GM12878 (cell line): ENCODE measurements around the gene KATNA1. TPM values are rescaled to one million over a fixed set of nuclear protein-coding genes. Genes with fewer than 3 reads are reported as not detected.

Experiments
- ATF2 ChIP-seq: IDR thresholded peaks from 2 replicates; pipeline ENCODE4 v1.6.1; 2012; ENCODE audit warnings: low read length, inconsistent platforms
- BCL11A ChIP-seq: IDR thresholded peaks from 2 replicates; pipeline ENCODE4 v1.6.1; 2011; ENCODE audit warnings: low read depth, low read length
- CREM ChIP-seq: IDR thresholded peaks from 2 replicates; pipeline ENCODE4 v1.6.1; 2014; ENCODE audit warnings: antibody characterized with exemption, low read depth
- DPF2 ChIP-seq: fragments of 450-650 bp; IDR thresholded peaks from 2 replicates; pipeline ENCODE4 v1.6.1; 2017; ENCODE audit warnings: mild to moderate bottlenecking
- EED ChIP-seq: sonication (generic); IDR thresholded peaks from 2 replicates; pipeline ENCODE4 v1.6.1; 2016; ENCODE audit warnings: antibody characterized with exemption, low read depth
- ETV6 ChIP-seq, 2 experiments: fragments of 450-650 bp in 1 of 2; IDR thresholded peaks in 1 of 2; conservative IDR thresholded peaks in 1 of 2; 2 replicates each; pipeline ENCODE4 v1.6.1; 2014; ENCODE audit warnings: antibody characterized with exemption in 1 of 2, borderline replicate concordance in 1 of 2, low read depth in 1 of 2, mild to moderate bottlenecking in 1 of 2, moderate library complexity in 1 of 2
- FOXM1 ChIP-seq: IDR thresholded peaks from 2 replicates; pipeline ENCODE4 v1.6.1; 2012; ENCODE audit warnings: low read depth, mild to moderate bottlenecking, inconsistent platforms, low read length, moderate library complexity
- IKZF1 ChIP-seq: fragments of 450-650 bp; conservative IDR thresholded peaks from 2 replicates; pipeline ENCODE4 v1.6.1; 2017; ENCODE audit warnings: antibody characterized with exemption, mild to moderate bottlenecking
- IRF3 ChIP-seq: fragments of 450-650 bp; IDR thresholded peaks from 2 replicates; pipeline ENCODE4 v1.6.1; 2014; ENCODE audit warnings: mild to moderate bottlenecking
- MEF2A ChIP-seq: IDR thresholded peaks from 2 replicates; pipeline ENCODE4 v1.6.1; 2011; ENCODE audit warnings: low read depth, mild to moderate bottlenecking, low read length, moderate library complexity; ENCODE audit not compliant: insufficient read depth
- NFIC ChIP-seq: IDR thresholded peaks from 2 replicates; pipeline ENCODE4 v1.6.1; 2012; ENCODE audit warnings: low read depth, mild to moderate bottlenecking, inconsistent platforms, low read length, moderate library complexity
- NRF1 ChIP-seq: conservative IDR thresholded peaks from 2 replicates; pipeline ENCODE4 v1.6.1; 2011; ENCODE audit warnings: mild to moderate bottlenecking, low read depth, low read length, improper control_type of control experiment
- PAX5 ChIP-seq: IDR thresholded peaks from 2 replicates; pipeline ENCODE4 v1.6.1; 2011; ENCODE audit warnings: low read depth, low read length, borderline replicate concordance
- PML ChIP-seq: IDR thresholded peaks from 2 replicates; pipeline ENCODE4 v1.6.1; 2012; ENCODE audit warnings: low read length, inconsistent platforms
- POLR2AphosphoS5 ChIP-seq: IDR thresholded peaks from 2 replicates; pipeline ENCODE4 v1.6.1; 2011; ENCODE audit warnings: mild to moderate bottlenecking, low read length, inconsistent platforms
- RAD21 ChIP-seq: IDR thresholded peaks from 2 replicates; pipeline ENCODE4 v1.6.1; 2011; ENCODE audit warnings: mild to moderate bottlenecking, low read depth, low read length, moderate library complexity; ENCODE audit not compliant: insufficient read depth
- SUZ12 ChIP-seq: fragments of 200-600 bp; sonication (generic); IDR thresholded peaks from one replicate; pipeline ENCODE4 v1.6.1; 2018; ENCODE audit warnings: antibody characterized with exemption, mild to moderate bottlenecking; ENCODE audit not compliant: unreplicated experiment
- TCF3 ChIP-seq: IDR thresholded peaks from 2 replicates; pipeline ENCODE4 v1.6.1; 2012; ENCODE audit warnings: low read depth, mild to moderate bottlenecking, low read length, borderline replicate concordance; ENCODE audit not compliant: insufficient read depth
- ZBED1 ChIP-seq: IDR thresholded peaks from 2 replicates; pipeline ENCODE4 v1.6.1; 2016; ENCODE audit warnings: borderline replicate concordance
- ZBTB33 ChIP-seq: fragments of 450-650 bp; IDR thresholded peaks from 2 replicates; pipeline ENCODE4 v1.6.1; 2017; ENCODE audit warnings: mild to moderate bottlenecking
- ZBTB4 ChIP-seq: fragments of 450-650 bp; formaldehyde crosslinking; IDR thresholded peaks from 2 replicates; pipeline ENCODE4 v1.4.0; 2022; ENCODE audit warnings: mild to moderate bottlenecking, moderate library complexity
- ZNF622 ChIP-seq: fragments of 450-650 bp; IDR thresholded peaks from 2 replicates; pipeline ENCODE4 v1.6.1; 2017; ENCODE audit warnings: mild to moderate bottlenecking, inconsistent platforms
- polyA plus RNA-seq, 11 experiments: library from polyadenylated mRNA; depleted of rRNA in 4 of 11; unstranded in 6 of 11; stranded (reverse) in 5 of 11; fragments of >200 nt; fragmentation: Nextera tagmentation in 4 of 11; fragmentation: Illumina TruSeq in 1 of 11; extraction: Ambion mirVana in 4 of 11; extraction: Trizol in 1 of 11; gene quantifications; 1 replicate in 1 of 11; 2 replicates in 10 of 11; pipeline versions ENCODE4 v1.2.1 to v1.2.3, GENCODE V29; 2011 to 2016; ENCODE audit warnings: inconsistent platforms in 2 of 11, missing spikeins in 2 of 11, low read depth in 1 of 11
- total RNA-seq, 4 experiments: library from RNA; depleted of rRNA in 3 of 4; stranded (reverse); fragments of >200 nt in 3 of 4; fragmentation: Illumina TruSeq in 1 of 4; extraction: Trizol in 1 of 4; gene quantifications; 2 replicates each; pipeline versions ENCODE4 v1.2.1 to v1.2.3, GENCODE V29; 2013 to 2021

The KATNA1 gene
- total and polyA plus RNA-seq, 10 of the 15 experiments (the other 5 are each of a cell fraction or from before 2014, with no cell fraction given): 15.4 to 35.3 (median 25.1) TPM

DNA sequence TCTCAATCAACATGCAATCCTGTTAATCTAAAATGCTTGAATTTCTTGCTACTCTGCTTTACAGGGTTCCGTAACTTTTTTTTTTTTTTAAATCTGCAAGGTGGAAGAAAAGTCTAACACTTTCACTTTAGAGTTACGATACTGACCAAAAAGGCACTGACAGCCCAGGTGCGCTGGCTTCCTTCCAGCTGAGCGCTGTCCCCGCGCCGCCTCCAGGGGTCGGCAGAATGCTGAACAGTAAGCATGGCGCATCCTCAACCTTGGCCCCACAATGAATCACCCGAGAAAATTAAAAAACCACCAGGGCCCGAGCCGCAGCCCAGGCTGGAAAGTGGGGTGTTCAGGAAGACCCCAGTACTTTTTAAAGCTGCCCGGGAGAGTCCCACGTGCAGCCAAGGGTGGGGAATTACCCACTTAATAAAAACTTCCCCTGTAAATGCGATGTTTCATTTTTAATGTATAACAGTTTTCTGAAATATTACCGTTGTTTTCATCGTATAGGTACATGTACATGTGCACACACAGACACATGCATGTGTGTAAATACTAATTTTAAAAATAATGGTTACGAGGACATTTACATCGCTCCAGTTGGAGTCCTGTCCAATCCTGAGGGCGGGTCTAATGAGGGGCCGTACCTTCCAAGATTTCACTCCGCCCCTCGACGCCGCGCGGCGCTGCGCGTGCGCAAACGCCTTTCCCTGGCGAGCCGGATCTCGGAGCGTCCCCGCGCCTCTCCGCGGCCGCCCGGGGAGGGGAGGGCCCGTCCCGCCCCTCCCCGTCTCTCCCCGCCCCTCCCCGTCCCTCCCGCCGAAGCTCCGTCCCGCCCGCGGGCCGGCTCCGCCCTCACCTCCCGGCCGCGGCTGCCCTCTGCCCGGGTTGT lies 82.7 kb downstream of the KATNA1 start, which contains the start of gene GINM1 (continued):
- TF ChIP-seq IRF3 (no peak), ETV6 (conservative IDR thresholded peaks at IDR 0.05 in 1 of 2, IDR thresholded peaks at IDR 0.05 in 1 of 2; ENCODE audit: borderline replicate concordance in 1 of 2, low read depth in 1 of 2) (no peak), PAX5 (peak; percentile 78; the same call in 1 of the 2 replicates), TCF3 (peak; percentile 95), ZNF622 (no peak), NFIC (peak; percentile 19; the same call in 1 of the 2 replicates), MEF2A (0 out of 2 replicates have a peak, but pooled peaks have one; percentile 31), DPF2 (peak; percentile 15; the same call in 1 of the 2 replicates), SUZ12 (no peak), BCL11A (no peak), ZBTB4 (CRISPR knock-in tag) (no peak), IKZF1 (no peak; the same call in 1 of the 2 replicates), ZBTB33 (no peak), RAD21 (peak; percentile 75), FOXM1 (peak; percentile 64), PML (0 out of 2 replicates have a peak, but pooled peaks have one; percentile 19), NRF1 (peak; percentile 69), ATF2 (0 out of 2 replicates have a peak, but pooled peaks have one; percentile 25), POLR2AphosphoS5 (peak; percentile 69), ZBED1 (peak; percentile 65; the same call in 1 of the 2 replicates), CREM (peak; percentile 63; the same call in 1 of the 2 replicates), EED (no peak)
- TF ChIP-seq, all 136 proteins: peak for 54
